IMR-90 (cell line): ENCODE measurements around the gene LAMB1. TPM values are rescaled to one million over a fixed set of nuclear protein-coding genes. Genes with fewer than 3 reads are reported as not detected.

Source experiments
- ATAC-seq: fragments of 200-7000 bp; cut with Tn5 transposase; 2 replicates; pipeline ENCODE4 v1.9.1; 2020; ENCODE audit warnings: low read depth, mild to moderate bottlenecking, moderate library complexity
- BruUV-seq: library from RNA; stranded (reverse); fragments of 400-500 nt; replicated peaks from 2 replicates; lab custom pipeline; 2021; lab: Mats Ljungman, UMichigan
- CTCF ChIA-PET: fragments of 300-600 bp; formaldehyde crosslinking; extraction: SDS; loops from one replicate; lab custom pipeline; 2021; ENCODE audit warnings: antibody characterized with exemption; lab: Yijun Ruan, JAX
- POLR2A ChIA-PET: fragments of 300-600 bp; sonication (Branson Sonifier 250); formaldehyde crosslinking; loops from one replicate; lab custom pipeline; 2022; ENCODE audit warnings: antibody characterized with exemption; ENCODE audit not compliant: unreplicated experiment; lab: Charles Lee
- DNase-seq: peaks from one replicate; pipeline ENCODE4 v3.0.0; 2013
- H2AFZ ChIP-seq: replicated peaks from 2 replicates; pipeline ENCODE3; 2013; ENCODE audit warnings: low read length, mild to moderate bottlenecking; ENCODE audit not compliant: poor library complexity
- H2AK5ac ChIP-seq: 2 replicates; pipeline ENCODE4 v1.6.1; 2013; ENCODE audit warnings: low read depth, low read length, inconsistent platforms
- H2AK9ac ChIP-seq: replicated peaks from 2 replicates; pipeline ENCODE3; 2013; ENCODE audit warnings: mild to moderate bottlenecking, low read depth, low read length, moderate library complexity; ENCODE audit not compliant: poor library complexity
- H2BK120ac ChIP-seq: 2 replicates; pipeline ENCODE4 v1.6.1; 2013; ENCODE audit warnings: low read depth, low read length, inconsistent platforms
- H2BK15ac ChIP-seq: 3 replicates; pipeline ENCODE4 v1.6.1; 2013; ENCODE audit warnings: low read depth, low read length, inconsistent platforms
- H2BK20ac ChIP-seq: 2 replicates; pipeline ENCODE4 v1.6.1; 2013; ENCODE audit warnings: low read depth, mild to moderate bottlenecking, inconsistent platforms, low read length, moderate library complexity
- H2BK5ac ChIP-seq: 2 replicates; pipeline ENCODE4 v1.6.1; 2013; ENCODE audit warnings: mild to moderate bottlenecking, low read depth, low read length, inconsistent platforms; ENCODE audit not compliant: poor library complexity, severe bottlenecking
- H3K14ac ChIP-seq: replicated peaks from 2 replicates; pipeline ENCODE4 v1.6.1; 2013; ENCODE audit warnings: low read depth, low read length, inconsistent platforms
- H3K18ac ChIP-seq: 2 replicates; pipeline ENCODE4 v1.6.1; 2013; ENCODE audit warnings: low read depth, low read length, control low read depth
- H3K23ac ChIP-seq: 2 replicates; pipeline ENCODE4 v1.6.1; 2013; ENCODE audit warnings: low read depth, low read length, inconsistent platforms
- H3K27ac ChIP-seq: 2 replicates; pipeline ENCODE4 v1.5.1; 2013; ENCODE audit warnings: mild to moderate bottlenecking, control low read depth, low read length; ENCODE audit not compliant: insufficient read depth
- H3K27me3 ChIP-seq: 2 replicates; pipeline ENCODE4 v1.6.1; 2013; ENCODE audit warnings: low read length; ENCODE audit not compliant: control insufficient read depth, insufficient read depth
- H3K36me3 ChIP-seq: 2 replicates; pipeline ENCODE4 v1.6.1; 2013; ENCODE audit warnings: low read length, mixed read lengths; ENCODE audit not compliant: control insufficient read depth, insufficient read depth
- H3K4ac ChIP-seq: 2 replicates; pipeline ENCODE4 v1.6.1; 2013; ENCODE audit warnings: low read depth, low read length, inconsistent platforms
- H3K4me1 ChIP-seq: 2 replicates; pipeline ENCODE4 v1.6.1; 2013; ENCODE audit warnings: low read length, mixed read lengths; ENCODE audit not compliant: control insufficient read depth, insufficient read depth
- H3K4me2 ChIP-seq: 2 replicates; pipeline ENCODE4 v1.6.1; 2013; ENCODE audit warnings: low read depth, mild to moderate bottlenecking, control low read depth, low read length, moderate library complexity
- H3K4me3 ChIP-seq: 2 replicates; pipeline ENCODE4 v1.5.1; 2013; ENCODE audit warnings: low read depth, mild to moderate bottlenecking, control low read depth, low read length, moderate library complexity; ENCODE audit not compliant: insufficient read depth
- H3K56ac ChIP-seq: 2 replicates; pipeline ENCODE4 v1.6.1; 2013; ENCODE audit warnings: low read length, inconsistent platforms; ENCODE audit not compliant: insufficient read depth; ENCODE audit errors: extremely low read depth
- H3K79me1 ChIP-seq, 2 experiments: 2 replicates each; pipeline ENCODE4 v1.6.1; 2013; ENCODE audit warnings: low read length in 2 of 2, inconsistent platforms in 1 of 2, low read depth in 1 of 2
- H3K9ac ChIP-seq: 2 replicates; pipeline ENCODE4 v1.6.1; 2013; ENCODE audit warnings: low read depth, low read length, control low read depth
- H3K9me1 ChIP-seq: 2 replicates; pipeline ENCODE4 v1.6.1; 2013; ENCODE audit warnings: low read length, inconsistent platforms; ENCODE audit not compliant: insufficient read depth
- H3K9me3 ChIP-seq: 2 replicates; pipeline ENCODE4 v1.6.1; 2013; ENCODE audit warnings: low read length; ENCODE audit not compliant: control insufficient read depth, insufficient read depth
- H4K20me1 ChIP-seq: 2 replicates; pipeline ENCODE4 v1.6.1; 2013; ENCODE audit warnings: low read length, inconsistent platforms; ENCODE audit not compliant: insufficient read depth
- H4K5ac ChIP-seq: 2 replicates; pipeline ENCODE4 v1.6.1; 2013; ENCODE audit warnings: mild to moderate bottlenecking, low read depth, low read length, control low read depth
- H4K8ac ChIP-seq, 2 experiments: 2 replicates each; pipeline ENCODE4 v1.6.1; 2013; ENCODE audit warnings: low read depth in 2 of 2, low read length in 2 of 2, control low read depth in 1 of 2, inconsistent platforms in 1 of 2
- H4K91ac ChIP-seq: 2 replicates; pipeline ENCODE4 v1.6.1; 2013; ENCODE audit warnings: low read depth, low read length, inconsistent platforms; ENCODE audit not compliant: insufficient read depth
- MXI1 ChIP-seq: IDR thresholded peaks from 2 replicates; pipeline ENCODE4 v1.6.1; 2012; ENCODE audit warnings: low read depth, mild to moderate bottlenecking, low read length, moderate library complexity, borderline replicate concordance
- RCOR1 ChIP-seq: IDR thresholded peaks from 2 replicates; pipeline ENCODE4 v1.6.1; 2012; ENCODE audit warnings: mild to moderate bottlenecking, low read length, improper control_type of control experiment; ENCODE audit not compliant: insufficient replicate concordance
- WGBS, 2 experiments: methylation state at CpG; one replicate each; pipeline versions ENCODE4 v1.1.5 to v1.1.7; 2013; ENCODE audit warnings: missing lambda C conversion rate in 2 of 2; ENCODE audit not compliant: insufficient read length in 1 of 2; ENCODE audit errors: extremely low coverage in 2 of 2; 5-methylcytosine and 5-hydroxymethylcytosine counted together
- dilution Hi-C: fragments of 300-500 bp; cut with HindIII; formaldehyde crosslinking; loops from one replicate; pipeline ENCODE4 v1.14.3; 2018; ENCODE audit warnings: low sequenced_read_pairs; ENCODE audit not compliant: unreplicated experiment
- in situ Hi-C: fragments of 300-500 bp; cut with MboI; formaldehyde crosslinking; loops from 3 replicates; pipeline ENCODE4 v1.14.3; 2019; ENCODE audit warnings: low sequenced_read_pairs, inconsistent platforms, mixed read lengths
- intact Hi-C: fragments of 100-400 bp; cut with micrococcal nuclease; formaldehyde crosslinking; loops from 2 replicates; pipeline ENCODE4 v1.10.0; 2022
- polyA plus RNA-seq, 3 experiments: library from polyadenylated mRNA; depleted of rRNA; stranded (reverse); fragments of >200 nt; gene quantifications; 2 replicates each; pipeline ENCODE4 v1.2.3, GENCODE V29; 2012; ENCODE audit warnings: low replicate concordance in 1 of 3
- total RNA-seq: library from RNA; depleted of rRNA; stranded (reverse); fragments of >200 nt; gene quantifications from 2 replicates; pipeline ENCODE4 v1.2.3, GENCODE V29; 2012
- TF ChIP-seq, protein P1 (sequence below): conservative IDR thresholded peaks from 2 replicates; pipeline ENCODE4 v1.5.1; 2012; ENCODE audit warnings: mild to moderate bottlenecking, low read depth, low read length, improper control_type of control experiment
- TF ChIP-seq, protein P2 (sequence below): fragments of 150-350 bp; IDR thresholded peaks from 2 replicates; pipeline ENCODE4 v1.6.1; 2017; ENCODE audit warnings: mild to moderate bottlenecking, antibody characterized with exemption, low read length, low read depth

LAMB1 gene
- total and polyA plus RNA-seq, 2 of the 4 experiments (the other 2 are of a cell fraction): 114 to 117 TPM

DNA sequence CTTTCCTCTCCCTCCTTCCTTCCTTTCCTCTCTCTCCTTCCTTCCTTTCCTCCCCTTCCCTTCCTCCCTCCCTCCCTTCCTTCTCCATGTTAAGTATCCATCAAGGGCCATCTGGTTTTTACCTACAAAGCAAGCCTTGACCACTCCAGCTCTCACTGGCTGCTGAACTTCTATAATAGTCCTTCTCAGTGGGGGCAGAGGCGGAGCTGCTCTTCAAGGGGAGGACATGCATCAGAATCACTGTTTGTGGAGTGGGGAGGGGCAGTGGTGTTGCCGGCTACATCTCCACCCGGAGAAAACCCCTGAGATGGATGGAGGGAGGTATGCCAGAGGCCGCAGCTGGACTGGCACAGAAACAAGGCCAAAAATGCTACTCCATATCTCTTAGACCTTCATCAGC is 25.9 kb downstream of the LAMB1 start:
- Histone ChIP-seq H3K56ac (no peak overlapping the region), H4K20me1 (peaks cover 9% of the 10 kb centered on the region; the same call in 1 of the 2 replicates), H3K4me1 (peaks cover 3% of the 10 kb centered on the region), H4K5ac (no peak overlapping the region), H4K8ac (no peak overlapping the region), H2BK15ac (no peak overlapping the region), H2AFZ (no peak overlapping the region), H2BK5ac (no peak overlapping the region), H3K18ac (no peak overlapping the region), H3K4me3 (no peak overlapping the region), H3K36me3 (peaks cover 69% of the 10 kb centered on the region), H3K9ac (no peak overlapping the region), H3K79me1 (peaks cover 0 to 30% of the 10 kb centered on the region in 2 experiments), H3K14ac (no peak overlapping the region), H4K91ac (no peak overlapping the region), H3K27ac (no peak overlapping the region), H3K4me2 (no peak overlapping the region), H2AK9ac (no peak overlapping the region), H3K4ac (no peak overlapping the region), H3K27me3 (no peaks in the 10 kb centered on the region), H3K23ac (no peak overlapping the region), H3K9me1 (peaks cover 8% of the 10 kb centered on the region; the same call in 1 of the 2 replicates), H3K9me3 (no peaks in the 10 kb centered on the region), H2BK120ac (no peak overlapping the region), H2AK5ac (no peak overlapping the region), H2BK20ac (no peak overlapping the region)
- dilution Hi-C loops (no loop called here), intact Hi-C loops (no loop called here), in situ Hi-C loops (no loop called here)
- ChIA-PET CTCF (no interaction called here), POLR2A (no interaction called here)
- no TSS peak for BruUV-seq
- ATAC-seq (no peak), DNase-seq (no peak)
- no CpG with 5 or more reads among the region's 4 CpGs for whole genome bisulfite sequencing, 2 experiments
- TF ChIP-seq, protein P1, sequence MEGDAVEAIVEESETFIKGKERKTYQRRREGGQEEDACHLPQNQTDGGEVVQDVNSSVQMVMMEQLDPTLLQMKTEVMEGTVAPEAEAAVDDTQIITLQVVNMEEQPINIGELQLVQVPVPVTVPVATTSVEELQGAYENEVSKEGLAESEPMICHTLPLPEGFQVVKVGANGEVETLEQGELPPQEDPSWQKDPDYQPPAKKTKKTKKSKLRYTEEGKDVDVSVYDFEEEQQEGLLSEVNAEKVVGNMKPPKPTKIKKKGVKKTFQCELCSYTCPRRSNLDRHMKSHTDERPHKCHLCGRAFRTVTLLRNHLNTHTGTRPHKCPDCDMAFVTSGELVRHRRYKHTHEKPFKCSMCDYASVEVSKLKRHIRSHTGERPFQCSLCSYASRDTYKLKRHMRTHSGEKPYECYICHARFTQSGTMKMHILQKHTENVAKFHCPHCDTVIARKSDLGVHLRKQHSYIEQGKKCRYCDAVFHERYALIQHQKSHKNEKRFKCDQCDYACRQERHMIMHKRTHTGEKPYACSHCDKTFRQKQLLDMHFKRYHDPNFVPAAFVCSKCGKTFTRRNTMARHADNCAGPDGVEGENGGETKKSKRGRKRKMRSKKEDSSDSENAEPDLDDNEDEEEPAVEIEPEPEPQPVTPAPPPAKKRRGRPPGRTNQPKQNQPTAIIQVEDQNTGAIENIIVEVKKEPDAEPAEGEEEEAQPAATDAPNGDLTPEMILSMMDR: no peak
- TF ChIP-seq MXI1 (no peak), RCOR1 (no peak)
- TF ChIP-seq, protein P2, sequence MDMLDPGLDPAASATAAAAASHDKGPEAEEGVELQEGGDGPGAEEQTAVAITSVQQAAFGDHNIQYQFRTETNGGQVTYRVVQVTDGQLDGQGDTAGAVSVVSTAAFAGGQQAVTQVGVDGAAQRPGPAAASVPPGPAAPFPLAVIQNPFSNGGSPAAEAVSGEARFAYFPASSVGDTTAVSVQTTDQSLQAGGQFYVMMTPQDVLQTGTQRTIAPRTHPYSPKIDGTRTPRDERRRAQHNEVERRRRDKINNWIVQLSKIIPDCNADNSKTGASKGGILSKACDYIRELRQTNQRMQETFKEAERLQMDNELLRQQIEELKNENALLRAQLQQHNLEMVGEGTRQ: no peak
